Peyer's patch (tissue), 4 donors: Measurements from ENCODE around the gene ATP1A2. TPM values are rescaled to one million over a fixed set of nuclear protein-coding genes. Genes with fewer than 3 reads are reported as not detected.

ENCODE experiments used
- DNase-seq, 3 donors: peaks; one replicate each; pipeline ENCODE4 v3.0.0-alpha.2; 2017 to 2019
- H3K27ac ChIP-seq, 4 donors: fragments of 200-600 bp; sonication (generic); one replicate each; pipeline ENCODE4 v1.5.1; 2016 to 2019
- H3K27me3 ChIP-seq, 2 donors: fragments of 200-600 bp; sonication (generic); one replicate each; pipeline ENCODE4 v1.5.1; 2019
- H3K36me3 ChIP-seq, 3 donors: fragments of 200-600 bp; sonication (generic); one replicate each; pipeline ENCODE4 v1.5.1; 2016 to 2019
- H3K4me1 ChIP-seq, 4 donors: fragments of 200-600 bp; sonication (generic); one replicate each; pipeline ENCODE4 v1.5.1; 2016 to 2019
- H3K4me3 ChIP-seq, 4 donors: fragments of 200-600 bp; sonication (generic); 1 replicate in 3 of 4; 2 replicates in 1 of 4; pipeline ENCODE4 v1.5.1; 2016 to 2019; ENCODE audit warnings: mild to moderate bottlenecking in 1 of 4
- H3K9me3 ChIP-seq, 4 donors: fragments of 200-600 bp; sonication (generic); one replicate each; pipeline ENCODE4 v1.5.1; 2016 to 2019; ENCODE audit warnings: mild to moderate bottlenecking in 1 of 4
- CTCF ChIP-seq, 6 experiments: fragments of 450-650 bp in 4 of 6; fragments of 200-600 bp in 2 of 6; sonication (generic) in 1 of 6; IDR thresholded peaks; one replicate each; pipeline ENCODE4 v1.5.1; 2017 to 2019; ENCODE audit warnings: antibody characterized with exemption in 6 of 6, mild to moderate bottlenecking in 3 of 6, moderate library complexity in 1 of 6
- POLR2A ChIP-seq, 2 donors: fragments of 450-650 bp; IDR thresholded peaks; one replicate each; pipeline ENCODE4 v1.5.1; 2017; ENCODE audit warnings: antibody characterized with exemption in 2 of 2, mild to moderate bottlenecking in 2 of 2, moderate library complexity in 2 of 2
- total RNA-seq, 4 donors: library from RNA; depleted of rRNA; stranded (reverse); fragments of >200 nt; gene quantifications; one replicate each; pipeline ENCODE4 v1.1.0, GENCODE V29; 2016

The ATP1A2 gene
- total RNA-seq, 4 donors from 2014 or later = 2.3 to 7.4 (median 6.0) TPM

- TF ChIP-seq POLR2A (IDR thresholded peaks at IDR 0.05) (no peak), CTCF (IDR thresholded peaks at IDR 0.05) (no peak)
- no peak for DNase-seq
- Histone ChIP-seq H3K4me1 (no peaks in the 10 kb centered on the region), H3K36me3 (no peaks in the 10 kb centered on the region), H3K27ac (no peak overlapping the region), H3K4me3 (no peak overlapping the region), H3K9me3 (no peaks in the 10 kb centered on the region), H3K27me3 (no peaks in the 10 kb centered on the region)
Observed at GRCh38 chr1:160177667-160178066, 62.1 kb downstream of the ATP1A2 start.

DNA sequence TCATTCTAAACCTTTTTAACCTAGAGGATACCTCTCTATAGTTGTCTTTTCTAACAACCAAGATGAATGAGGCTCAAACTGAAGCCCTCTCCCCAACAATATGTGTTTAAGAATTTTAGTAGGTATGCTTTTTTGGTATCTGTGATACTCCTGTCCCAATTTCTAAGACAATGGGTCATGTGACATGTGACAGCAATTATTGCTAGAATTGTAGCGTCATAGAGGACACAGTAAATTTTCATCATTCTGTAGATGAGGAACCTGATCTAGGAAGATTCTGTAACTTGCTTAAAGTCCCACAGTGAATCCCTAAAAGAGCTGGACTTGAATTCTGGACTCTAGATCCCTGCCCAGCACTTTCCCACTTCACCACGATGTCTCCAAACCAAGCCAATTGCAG is 63.2 kb downstream of the ATP1A2 start:
- H3K9me3 ChIP-seq = no peaks in the 10 kb centered on the region
- TF ChIP-seq POLR2A (IDR thresholded peaks at IDR 0.05) (no peak), CTCF (IDR thresholded peaks at IDR 0.05) (no peak)
- no peaks in the 10 kb centered on the region for H3K27me3 ChIP-seq
- H3K4me3 ChIP-seq = no peak overlapping the region
- H3K4me1 ChIP-seq = no peaks in the 10 kb centered on the region
- no peak for DNase-seq
- H3K27ac ChIP-seq = no peak overlapping the region
- no peaks in the 10 kb centered on the region for H3K36me3 ChIP-seq

- Histone ChIP-seq H3K36me3 (no peaks in the 10 kb centered on the region), H3K27me3 (no peaks in the 10 kb centered on the region), H3K4me1 (no peaks in the 10 kb centered on the region), H3K4me3 (no peak overlapping the region), H3K27ac (no peak overlapping the region), H3K9me3 (no peaks in the 10 kb centered on the region)
- DNase-seq = no peak
- TF ChIP-seq CTCF (IDR thresholded peaks at IDR 0.05) (no peak), POLR2A (IDR thresholded peaks at IDR 0.05) (no peak)
Observed at GRCh38 chr1:160179336-160179735, 63.8 kb downstream of the ATP1A2 start.

DNA sequence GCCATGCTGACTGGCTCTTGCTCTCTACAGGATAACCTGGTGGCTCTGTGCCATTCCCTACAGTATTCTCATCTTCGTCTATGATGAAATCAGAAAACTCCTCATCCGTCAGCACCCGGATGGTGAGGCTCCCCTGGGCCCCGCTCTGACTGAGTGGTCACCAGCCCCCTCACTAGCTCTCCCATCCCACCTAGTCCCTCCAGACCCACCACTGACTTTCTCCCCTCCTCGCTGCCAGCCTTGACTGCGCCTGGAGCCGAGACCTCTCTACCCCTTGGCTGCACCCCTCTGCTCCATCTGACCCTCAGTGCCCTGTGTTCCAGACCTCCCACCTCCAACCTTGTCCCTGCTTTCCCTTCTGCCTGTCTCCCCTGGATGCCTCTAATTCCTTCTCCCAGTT is 70.7 kb downstream of the ATP1A2 start:
- Histone ChIP-seq H3K27ac (no peak overlapping the region), H3K27me3 (no peaks in the 10 kb centered on the region), H3K4me1 (no peaks in the 10 kb centered on the region), H3K36me3 (no peaks in the 10 kb centered on the region), H3K4me3 (no peak overlapping the region), H3K9me3 (no peaks in the 10 kb centered on the region)
- TF ChIP-seq CTCF (IDR thresholded peaks at IDR 0.05) (no peak), POLR2A (IDR thresholded peaks at IDR 0.05) (no peak)
- no peak for DNase-seq

GRCh38 chr1:160186729-160187128 is 71.2 kb downstream of the ATP1A2 start:
- no peaks in the 10 kb centered on the region for H3K9me3 ChIP-seq
- no peak overlapping the region for H3K27ac ChIP-seq
- H3K27me3 ChIP-seq = no peaks in the 10 kb centered on the region
- no peaks in the 10 kb centered on the region for H3K36me3 ChIP-seq
- H3K4me3 ChIP-seq = no peak overlapping the region
- no peak for DNase-seq
- H3K4me1 ChIP-seq = no peaks in the 10 kb centered on the region
- TF ChIP-seq POLR2A (IDR thresholded peaks at IDR 0.05) (no peak), CTCF (IDR thresholded peaks at IDR 0.05) (no peak)

DNA sequence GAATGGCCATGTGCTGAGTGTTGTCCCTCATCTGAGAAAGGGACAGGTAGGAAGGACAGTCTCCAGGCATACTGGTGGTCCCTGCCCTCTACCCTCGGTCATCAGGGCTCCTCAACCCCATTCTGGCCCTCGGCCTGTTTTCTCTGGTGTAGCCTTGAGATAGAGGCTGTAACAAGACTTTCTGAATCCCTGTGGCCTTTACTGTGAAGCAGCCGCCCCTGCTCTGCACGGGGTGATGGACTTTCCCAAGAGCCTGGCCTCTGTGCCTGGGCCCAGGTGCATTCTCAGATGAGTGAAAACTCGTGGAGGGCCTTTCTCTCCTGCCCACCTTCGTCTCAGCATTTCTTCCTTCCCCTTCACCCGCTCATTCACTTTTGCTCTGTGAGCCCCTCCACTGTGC is 71.8 kb downstream of the ATP1A2 start:
- Histone ChIP-seq H3K4me1 (no peaks in the 10 kb centered on the region), H3K4me3 (no peak overlapping the region), H3K36me3 (no peaks in the 10 kb centered on the region), H3K27me3 (no peaks in the 10 kb centered on the region), H3K9me3 (no peaks in the 10 kb centered on the region), H3K27ac (no peak overlapping the region)
- TF ChIP-seq POLR2A (IDR thresholded peaks at IDR 0.05) (no peak), CTCF (IDR thresholded peaks at IDR 0.05) (no peak)
- no peak for DNase-seq
